Peyer's patch (tissue), 4 donors: ENCODE results near the gene ITGA11. TPM values are rescaled to one million over a fixed set of nuclear protein-coding genes. Genes with fewer than 3 reads are reported as not detected.

Experiments used
- DNase-seq, 3 donors: peaks; one replicate each; pipeline ENCODE4 v3.0.0-alpha.2; 2017 to 2019
- H3K27ac ChIP-seq, 4 donors: fragments of 200-600 bp; sonication (generic); one replicate each; pipeline ENCODE4 v1.5.1; 2016 to 2019
- H3K27me3 ChIP-seq, 2 donors: fragments of 200-600 bp; sonication (generic); one replicate each; pipeline ENCODE4 v1.5.1; 2019
- H3K36me3 ChIP-seq, 3 donors: fragments of 200-600 bp; sonication (generic); one replicate each; pipeline ENCODE4 v1.5.1; 2016 to 2019
- H3K4me1 ChIP-seq, 4 donors: fragments of 200-600 bp; sonication (generic); one replicate each; pipeline ENCODE4 v1.5.1; 2016 to 2019
- H3K4me3 ChIP-seq, 4 donors: fragments of 200-600 bp; sonication (generic); 1 replicate in 3 of 4; 2 replicates in 1 of 4; pipeline ENCODE4 v1.5.1; 2016 to 2019; ENCODE audit warnings: mild to moderate bottlenecking in 1 of 4
- H3K9me3 ChIP-seq, 4 donors: fragments of 200-600 bp; sonication (generic); one replicate each; pipeline ENCODE4 v1.5.1; 2016 to 2019; ENCODE audit warnings: mild to moderate bottlenecking in 1 of 4
- CTCF ChIP-seq, 6 experiments: fragments of 450-650 bp in 4 of 6; fragments of 200-600 bp in 2 of 6; sonication (generic) in 1 of 6; IDR thresholded peaks; one replicate each; pipeline ENCODE4 v1.5.1; 2017 to 2019; ENCODE audit warnings: antibody characterized with exemption in 6 of 6, mild to moderate bottlenecking in 3 of 6, moderate library complexity in 1 of 6
- POLR2A ChIP-seq, 2 donors: fragments of 450-650 bp; IDR thresholded peaks; one replicate each; pipeline ENCODE4 v1.5.1; 2017; ENCODE audit warnings: antibody characterized with exemption in 2 of 2, mild to moderate bottlenecking in 2 of 2, moderate library complexity in 2 of 2
- total RNA-seq, 4 donors: library from RNA; depleted of rRNA; stranded (reverse); fragments of >200 nt; gene quantifications; one replicate each; pipeline ENCODE4 v1.1.0, GENCODE V29; 2016

Gene ITGA11
- total RNA-seq, 4 donors from 2014 or later: 0.88 to 24.8 (median 2.6) TPM

GRCh38 chr15:68265674-68266073 is 166.3 kb downstream of the ITGA11 start:
- Histone ChIP-seq H3K27me3 (no peaks in the 10 kb centered on the region), H3K4me3 (no peak overlapping the region), H3K36me3 (no peaks in the 10 kb centered on the region), H3K9me3 (no peaks in the 10 kb centered on the region), H3K27ac (no peak overlapping the region), H3K4me1 (no peaks in the 10 kb centered on the region)
- no peak for DNase-seq
- no peak for TF ChIP-seq POLR2A (IDR thresholded peaks at IDR 0.05)
- no peak for TF ChIP-seq CTCF (IDR thresholded peaks at IDR 0.05)

GRCh38 chr15:68265081-68265480 is 166.9 kb downstream of the ITGA11 start:
- Histone ChIP-seq H3K27ac (no peak overlapping the region), H3K9me3 (no peaks in the 10 kb centered on the region), H3K4me3 (no peak overlapping the region), H3K27me3 (no peaks in the 10 kb centered on the region), H3K4me1 (no peaks in the 10 kb centered on the region), H3K36me3 (no peaks in the 10 kb centered on the region)
- no peak for TF ChIP-seq POLR2A (IDR thresholded peaks at IDR 0.05)
- no peak for TF ChIP-seq CTCF (IDR thresholded peaks at IDR 0.05)
- no peak for DNase-seq

GRCh38 chr15:68264282-68264681 is 167.7 kb downstream of the ITGA11 start:
- no peak for TF ChIP-seq CTCF (IDR thresholded peaks at IDR 0.05)
- TF ChIP-seq POLR2A (IDR thresholded peaks at IDR 0.05): no peak
- Histone ChIP-seq H3K4me3 (no peak overlapping the region), H3K36me3 (no peaks in the 10 kb centered on the region), H3K27ac (no peak overlapping the region), H3K27me3 (no peaks in the 10 kb centered on the region), H3K9me3 (no peaks in the 10 kb centered on the region), H3K4me1 (no peaks in the 10 kb centered on the region)
- no peak for DNase-seq

- Histone ChIP-seq H3K9me3 (no peaks in the 10 kb centered on the region), H3K36me3 (no peaks in the 10 kb centered on the region), H3K27me3 (no peaks in the 10 kb centered on the region), H3K27ac (no peak overlapping the region), H3K4me1 (no peaks in the 10 kb centered on the region), H3K4me3 (no peak overlapping the region)
- TF ChIP-seq POLR2A (IDR thresholded peaks at IDR 0.05) (no peak), CTCF (IDR thresholded peaks at IDR 0.05) (no peak)
- DNase-seq: no peak
Measured at GRCh38 chr15:68262514-68263356, 169.2 kb downstream of the ITGA11 start.

- H3K4me1 ChIP-seq: no peaks in the 10 kb centered on the region
- no peak overlapping the region for H3K27ac ChIP-seq
- no peaks in the 10 kb centered on the region for H3K36me3 ChIP-seq
- TF ChIP-seq POLR2A (IDR thresholded peaks at IDR 0.05): no peak
- no peak for TF ChIP-seq CTCF (IDR thresholded peaks at IDR 0.05)
- no peak overlapping the region for H3K4me3 ChIP-seq
- DNase-seq: no peak
- H3K27me3 ChIP-seq: no peaks in the 10 kb centered on the region
- H3K9me3 ChIP-seq: no peaks in the 10 kb centered on the region
Measured at GRCh38 chr15:68261980-68262379, 170.0 kb downstream of the ITGA11 start.
